Mesendoderm (in vitro differentiated cells): ENCODE results near the gene LAMA4.

ENCODE experiments used
- DNase-seq: peaks from one replicate; pipeline ENCODE4 v3.0.0; 2013
- H2AK5ac ChIP-seq: 2 replicates; pipeline ENCODE4 v1.6.1; 2013; ENCODE audit warnings: low read length, inconsistent platforms
- H2BK120ac ChIP-seq: 2 replicates; pipeline ENCODE4 v1.6.1; 2013; ENCODE audit warnings: low read depth, mild to moderate bottlenecking, low read length, moderate library complexity, mixed read lengths
- H2BK15ac ChIP-seq: replicated peaks from 2 replicates; pipeline ENCODE4 v1.6.1; 2013; ENCODE audit warnings: low read depth, mild to moderate bottlenecking, moderate library complexity
- H2BK5ac ChIP-seq: 2 replicates; pipeline ENCODE4 v1.6.1; 2013; ENCODE audit warnings: low read length, inconsistent platforms
- H3K18ac ChIP-seq: 2 replicates; pipeline ENCODE4 v1.6.1; 2013; ENCODE audit warnings: mild to moderate bottlenecking, low read length, mixed read lengths
- H3K23ac ChIP-seq: one replicate; pipeline ENCODE4 v1.6.1; 2013; ENCODE audit warnings: low read length
- H3K27ac ChIP-seq: 2 replicates; pipeline ENCODE4 v1.5.1; 2013; ENCODE audit warnings: low read depth, mild to moderate bottlenecking, inconsistent platforms, low read length, moderate library complexity
- H3K27me3 ChIP-seq: 2 replicates; pipeline ENCODE4 v1.6.1; 2013; ENCODE audit warnings: low read length, control low read depth, mild to moderate bottlenecking, inconsistent platforms; ENCODE audit not compliant: insufficient read depth, poor library complexity
- H3K36me3 ChIP-seq: 2 replicates; pipeline ENCODE4 v1.6.1; 2013; ENCODE audit warnings: low read length, inconsistent platforms; ENCODE audit not compliant: control insufficient read depth, insufficient read depth
- H3K4ac ChIP-seq: one replicate; pipeline ENCODE4 v1.6.1; 2013; ENCODE audit warnings: low read depth, mild to moderate bottlenecking, low read length, moderate library complexity
- H3K4me1 ChIP-seq: 2 replicates; pipeline ENCODE4 v1.6.1; 2013; ENCODE audit warnings: low read depth, low read length, inconsistent platforms; ENCODE audit not compliant: control insufficient read depth
- H3K4me2 ChIP-seq: 2 replicates; pipeline ENCODE4 v1.6.1; 2013; ENCODE audit warnings: low read length
- H3K4me3 ChIP-seq: 2 replicates; pipeline ENCODE4 v1.5.1; 2013; ENCODE audit warnings: mild to moderate bottlenecking, low read length
- H3K56ac ChIP-seq: one replicate; pipeline ENCODE4 v1.6.1; 2013; ENCODE audit warnings: low read length
- H3K79me1 ChIP-seq: 2 replicates; pipeline ENCODE4 v1.6.1; 2013; ENCODE audit warnings: low read length, inconsistent platforms
- H3K79me2 ChIP-seq: 2 replicates; pipeline ENCODE4 v1.6.1; 2013; ENCODE audit warnings: mild to moderate bottlenecking, low read length; ENCODE audit not compliant: control insufficient read depth, insufficient read depth
- H3K9ac ChIP-seq: 2 replicates; pipeline ENCODE4 v1.6.1; 2013; ENCODE audit warnings: low read length, inconsistent platforms
- H4K5ac ChIP-seq: one replicate; pipeline ENCODE4 v1.6.1; 2013; ENCODE audit warnings: low read length
- H4K8ac ChIP-seq: one replicate; pipeline ENCODE4 v1.6.1; 2013; ENCODE audit warnings: low read depth, mild to moderate bottlenecking, control low read depth, low read length, moderate library complexity
- WGBS: extraction: QIAGEN DNeasy Blood & Tissue Kit; methylation state at CpG from one replicate; pipeline ENCODE4 v1.1.7; 2013; ENCODE audit warnings: low lambda C conversion rate, missing lambda C conversion rate; ENCODE audit not compliant: insufficient coverage; ENCODE audit errors: extremely low coverage; 5-methylcytosine and 5-hydroxymethylcytosine counted together

The LAMA4 gene

DNA sequence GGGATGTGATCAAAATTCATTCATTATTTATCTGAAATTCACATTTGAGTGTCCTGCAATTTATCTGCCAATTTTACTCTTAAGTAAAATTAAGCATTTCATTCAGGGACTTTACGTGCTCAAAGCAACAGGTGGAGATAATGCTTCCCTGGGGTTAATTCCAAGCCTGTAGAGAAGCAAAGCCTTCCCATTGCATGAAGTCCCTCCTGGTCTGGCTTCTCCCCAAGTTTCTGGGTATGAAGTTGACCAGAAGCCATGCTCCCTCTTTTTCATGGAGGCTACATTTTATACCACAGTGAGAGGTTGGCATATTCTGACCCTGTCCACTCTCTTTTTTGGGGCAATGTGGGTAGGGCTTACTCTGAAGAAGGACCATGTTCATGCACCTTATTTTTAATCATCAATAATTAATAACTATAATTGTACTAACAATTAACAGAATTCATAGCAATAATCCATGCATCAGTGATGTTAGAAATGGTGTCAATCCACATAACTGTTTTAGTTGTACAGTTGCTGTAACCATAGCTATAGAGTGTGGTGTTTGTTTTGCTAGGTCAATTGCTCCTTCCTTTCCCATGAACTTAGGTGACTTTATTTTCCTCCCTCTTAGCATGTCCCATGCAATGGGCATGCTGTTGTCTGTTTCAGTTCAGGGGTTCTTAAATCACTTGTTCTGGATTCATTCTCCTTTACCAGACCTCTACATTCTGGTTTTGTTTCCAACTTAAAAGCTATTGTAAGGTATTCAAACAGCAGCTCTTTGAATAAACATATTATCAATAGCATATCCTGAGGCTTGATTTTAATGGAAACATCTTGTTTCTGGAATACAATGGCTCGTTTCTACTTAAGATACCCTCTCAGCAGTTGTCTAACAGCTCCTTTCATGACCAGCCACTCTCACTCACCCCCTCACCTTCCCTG, 1.5 kb downstream of the LAMA4 start:
- Histone ChIP-seq H3K4me3 (no peak overlapping the region), H3K36me3 (no peaks in the 10 kb centered on the region), H3K23ac (no peak overlapping the region), H3K18ac (no peak overlapping the region), H3K79me1 (no peaks in the 10 kb centered on the region), H3K4me1 (peaks cover 8% of the 10 kb centered on the region), H3K9ac (no peak overlapping the region), H2BK120ac (no peak overlapping the region), H4K8ac (no peak overlapping the region), H3K79me2 (no peaks in the 10 kb centered on the region), H3K27ac (no peak overlapping the region), H3K4ac (no peak overlapping the region), H4K5ac (no peak overlapping the region), H3K56ac (no peak overlapping the region), H3K4me2 (peak overlapping the region; percentile 88), H2BK15ac (no peak overlapping the region), H2BK5ac (no peak overlapping the region), H2AK5ac (no peak overlapping the region), H3K27me3 (peaks cover 2% of the 10 kb centered on the region)
- peak; percentile 58 for DNase-seq
- WGBS = no CpG with 5 or more reads among the region's 2 CpGs

DNA sequence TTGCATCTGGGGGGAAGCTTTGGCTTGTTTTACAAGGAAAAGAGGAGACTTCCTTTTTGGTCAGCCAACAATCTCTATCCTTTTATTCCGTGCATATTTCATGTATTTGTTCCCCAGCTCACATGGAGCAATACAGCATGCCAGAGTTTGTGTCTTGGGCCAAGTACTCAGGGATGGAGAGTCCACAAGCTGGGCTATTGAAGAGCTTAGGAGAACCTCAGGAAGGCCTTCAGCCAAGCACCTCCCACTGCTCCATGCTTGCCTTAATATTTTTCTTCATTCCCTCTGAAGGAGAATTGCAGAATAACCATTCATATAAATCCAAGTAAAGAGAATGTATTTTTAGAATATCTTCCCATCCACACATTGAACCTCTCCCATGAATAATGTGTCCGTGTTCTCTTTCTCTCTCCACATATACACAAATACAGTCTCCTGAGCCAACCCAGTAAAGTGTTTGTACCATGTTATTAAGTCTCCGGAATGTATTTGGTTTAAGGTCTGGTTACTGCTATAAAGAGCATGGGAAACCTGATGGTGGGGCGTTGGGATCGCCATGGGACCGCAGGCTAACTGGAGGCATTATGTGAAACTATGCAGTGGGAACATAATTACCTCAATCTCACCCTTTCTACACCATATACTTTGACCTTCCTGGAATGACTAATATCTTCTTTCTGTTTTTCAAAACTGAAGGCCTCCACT, 3.0 kb downstream of the LAMA4 start:
- Histone ChIP-seq H3K79me2 (no peaks in the 10 kb centered on the region), H3K23ac (no peak overlapping the region), H3K27ac (no peak overlapping the region), H2AK5ac (no peak overlapping the region), H2BK120ac (no peak overlapping the region), H3K9ac (no peak overlapping the region), H3K36me3 (no peaks in the 10 kb centered on the region), H3K27me3 (peaks cover 2% of the 10 kb centered on the region), H4K5ac (no peak overlapping the region), H3K4me3 (no peak overlapping the region), H2BK15ac (no peak overlapping the region), H3K18ac (no peak overlapping the region), H3K4ac (no peak overlapping the region), H3K4me1 (peaks cover 7% of the 10 kb centered on the region), H3K56ac (no peak overlapping the region), H3K4me2 (no peak overlapping the region), H4K8ac (no peak overlapping the region), H3K79me1 (no peaks in the 10 kb centered on the region), H2BK5ac (no peak overlapping the region)
- no peak for DNase-seq
- no CpG with 5 or more reads among the region's 6 CpGs for WGBS

DNA sequence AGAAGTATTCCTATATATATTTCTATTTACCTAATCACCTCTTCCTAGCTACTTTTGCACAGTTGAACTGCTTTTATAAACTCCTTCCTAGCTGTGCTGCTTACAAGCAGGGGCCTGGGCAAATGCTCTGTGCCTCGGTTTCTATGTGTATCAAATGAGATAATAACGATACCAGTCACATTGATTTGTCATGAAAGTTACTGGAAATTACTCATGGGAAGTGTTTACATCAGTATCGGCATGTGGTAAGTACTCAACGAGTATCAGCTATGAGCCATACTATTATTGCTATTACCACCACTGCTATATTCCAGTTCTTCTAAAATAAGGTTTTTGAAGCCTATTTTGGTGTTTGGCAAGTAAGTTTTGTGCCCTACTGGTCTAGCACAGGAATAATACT, 4.9 kb downstream of the LAMA4 start:
- Histone ChIP-seq H2BK5ac (no peak overlapping the region), H3K18ac (no peak overlapping the region), H3K79me2 (no peaks in the 10 kb centered on the region), H2BK120ac (no peak overlapping the region), H3K4me2 (no peak overlapping the region), H3K79me1 (no peaks in the 10 kb centered on the region), H2BK15ac (no peak overlapping the region), H3K4me1 (peaks cover 8% of the 10 kb centered on the region), H3K4me3 (no peak overlapping the region), H4K5ac (no peak overlapping the region), H3K9ac (no peak overlapping the region), H3K27me3 (peaks cover 2% of the 10 kb centered on the region), H3K56ac (no peak overlapping the region), H3K27ac (no peak overlapping the region), H2AK5ac (no peak overlapping the region), H3K4ac (no peak overlapping the region), H3K36me3 (no peaks in the 10 kb centered on the region), H4K8ac (no peak overlapping the region), H3K23ac (no peak overlapping the region)
- no peak for DNase-seq
- WGBS = no CpG with 5 or more reads among the region's 4 CpGs

DNA sequence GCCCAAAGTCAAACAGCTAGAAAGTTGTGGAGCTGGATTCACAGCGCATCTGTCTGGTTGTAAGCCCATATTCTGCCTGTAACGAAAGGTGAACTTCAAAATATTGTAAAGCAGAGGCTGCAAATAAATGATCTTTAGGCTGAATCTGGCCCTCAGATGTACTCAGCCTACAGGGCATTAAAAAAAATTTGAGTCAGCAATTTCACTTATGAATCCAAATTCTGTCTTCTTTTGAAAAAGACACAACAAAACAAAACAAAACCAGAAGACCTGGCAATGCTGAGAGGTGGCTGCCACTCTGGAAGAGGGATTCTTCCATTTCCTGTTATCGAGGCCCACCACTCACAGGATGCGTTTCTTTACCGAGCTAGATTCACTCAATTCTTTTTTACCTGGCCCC, 7.1 kb downstream of the LAMA4 start:
- Histone ChIP-seq H2BK120ac (no peak overlapping the region), H3K4me1 (peaks cover 7% of the 10 kb centered on the region), H3K4me3 (no peak overlapping the region), H2BK15ac (no peak overlapping the region), H3K56ac (no peak overlapping the region), H3K23ac (no peak overlapping the region), H3K18ac (no peak overlapping the region), H3K79me1 (no peaks in the 10 kb centered on the region), H3K4me2 (no peak overlapping the region), H3K27ac (no peak overlapping the region), H3K4ac (no peak overlapping the region), H3K9ac (no peak overlapping the region), H2AK5ac (no peak overlapping the region), H3K79me2 (no peaks in the 10 kb centered on the region), H3K27me3 (no peaks in the 10 kb centered on the region), H4K8ac (no peak overlapping the region), H4K5ac (no peak overlapping the region), H2BK5ac (no peak overlapping the region), H3K36me3 (no peaks in the 10 kb centered on the region)
- WGBS = no CpG with 5 or more reads among the region's 5 CpGs
- DNase-seq = no peak

DNA sequence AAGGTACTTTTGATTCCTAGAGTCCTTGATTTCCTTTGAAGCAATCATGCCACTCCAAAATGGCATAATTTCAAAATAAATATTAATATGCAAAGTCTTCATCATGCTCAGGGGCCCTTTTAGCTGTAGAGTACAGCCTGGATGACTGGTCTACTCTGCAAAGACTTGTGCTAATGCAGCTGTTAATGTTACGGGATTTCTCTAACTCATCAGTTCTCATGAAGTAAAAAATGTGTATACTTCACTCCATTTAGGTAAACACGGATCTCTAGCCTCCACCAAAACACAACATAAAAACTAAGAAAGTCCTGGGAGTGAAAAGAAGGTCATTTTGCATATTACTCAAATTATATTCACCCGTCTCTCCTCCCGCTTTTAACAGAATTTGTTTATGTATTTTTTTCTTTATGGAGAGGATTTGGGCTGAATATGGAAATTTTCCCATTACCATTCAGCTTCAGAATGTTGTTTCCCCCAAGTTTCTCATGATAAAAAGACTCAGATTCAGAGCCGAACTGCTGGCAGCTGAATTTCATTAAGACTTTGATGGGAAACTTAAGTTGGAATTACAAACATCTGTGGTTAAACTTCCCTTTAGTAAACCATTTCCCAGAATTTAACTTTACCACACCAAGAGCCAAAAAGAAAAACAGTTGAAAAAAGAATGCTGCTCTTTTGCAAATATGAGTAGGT, 8.7 kb downstream of the LAMA4 start:
- Histone ChIP-seq H3K27me3 (no peaks in the 10 kb centered on the region), H3K4me1 (peaks cover 7% of the 10 kb centered on the region), H3K79me2 (no peaks in the 10 kb centered on the region), H3K56ac (no peak overlapping the region), H3K4me2 (no peak overlapping the region), H3K23ac (no peak overlapping the region), H3K18ac (no peak overlapping the region), H3K9ac (no peak overlapping the region), H3K36me3 (no peaks in the 10 kb centered on the region), H2BK120ac (no peak overlapping the region), H2BK5ac (no peak overlapping the region), H2AK5ac (no peak overlapping the region), H3K27ac (no peak overlapping the region), H4K8ac (no peak overlapping the region), H4K5ac (no peak overlapping the region), H3K4me3 (no peak overlapping the region), H3K4ac (no peak overlapping the region), H2BK15ac (no peak overlapping the region), H3K79me1 (no peaks in the 10 kb centered on the region)
- no CpG with 5 or more reads among the region's 5 CpGs for WGBS
- DNase-seq = no peak
